HCT116 (cell line): ENCODE results near the gene JSRP1. TPM values are rescaled to one million over a fixed set of nuclear protein-coding genes. Genes with fewer than 3 reads are reported as not detected.

Experiments used
- ATAC-seq: fragments of 200-7000 bp; cut with Tn5 transposase; 2 replicates; pipeline ENCODE4 v1.9.1; 2020; ENCODE audit warnings: mild to moderate bottlenecking, moderate library complexity
- BruUV-seq: library from RNA; stranded (reverse); fragments of 400-500 nt; replicated peaks from 2 replicates; lab custom pipeline; 2021; lab: Mats Ljungman, UMichigan
- CTCF ChIA-PET: fragments of 300-600 bp; sonication (Branson Sonifier 250); formaldehyde crosslinking; loops from one replicate; lab custom pipeline; 2021; ENCODE audit warnings: antibody characterized with exemption; lab: Charles Lee
- POLR2A ChIA-PET: fragments of 300-600, 350-600 bp; sonication (Branson Sonifier 250); formaldehyde crosslinking; loops from one replicate; lab custom pipeline; 2021; ENCODE audit warnings: antibody characterized with exemption; lab: Charles Lee
- RAD21 ChIA-PET, 2 experiments: fragments of 300-600 bp; sonication (Branson Sonifier 250); formaldehyde crosslinking; loops; one replicate each; lab custom pipeline; 2023; ENCODE audit warnings: low total read pairs in 2 of 2; ENCODE audit not compliant: uncharacterized antibody in 2 of 2, unreplicated experiment in 2 of 2, low non-redundant PET in 1 of 2; lab: Charles Lee
- DNase-seq: peaks from one replicate; pipeline ENCODE4 v3.0.0-alpha.2; 2010; ENCODE audit warnings: low read depth, low spot score
- H2AFZ ChIP-seq: fragments of 200-600 bp; shearing (Covaris generic), sonication (generic); 2 replicates; pipeline ENCODE4 v1.6.1; 2017; ENCODE audit warnings: low read depth, mixed run types, mixed read lengths, antibody characterized with exemption, low read length; ENCODE audit not compliant: poor library complexity, severe bottlenecking
- H3K27ac ChIP-seq: 2 replicates; pipeline ENCODE4 v1.5.1; 2012; ENCODE audit warnings: low read depth, low read length
- H3K27me3 ChIP-seq: fragments of 200-600 bp; sonication (generic); 2 replicates; pipeline ENCODE4 v1.6.1; 2016; ENCODE audit warnings: mixed run types, low read length, mixed read lengths; ENCODE audit not compliant: insufficient read depth
- H3K36me3 ChIP-seq, 2 experiments: fragments of 200-500 bp in 1 of 2; fragments of 200-600 bp in 1 of 2; sonication (Bioruptor generic) in 1 of 2; sonication (generic) in 1 of 2; 2 replicates each; pipeline versions ENCODE4 v1.5.1 to v1.6.1; 2014 to 2016; ENCODE audit warnings: low read length in 2 of 2, inconsistent platforms in 1 of 2, mixed read lengths in 1 of 2, mixed run types in 1 of 2; ENCODE audit not compliant: insufficient read depth in 2 of 2, control insufficient read depth in 1 of 2
- H3K4me1 ChIP-seq, 2 experiments: fragments of 200-600 bp in 1 of 2; sonication (generic) in 1 of 2; 2 replicates each; pipeline versions ENCODE4 v1.5.1 to v1.6.1; 2012 to 2017; ENCODE audit warnings: low read length in 2 of 2, inconsistent platforms in 1 of 2, mild to moderate bottlenecking in 1 of 2, mixed read lengths in 1 of 2, mixed run types in 1 of 2, moderate library complexity in 1 of 2; ENCODE audit not compliant: insufficient read depth in 2 of 2, control insufficient read depth in 1 of 2
- H3K4me2 ChIP-seq: fragments of 200-600 bp; sonication (generic); 2 replicates; pipeline ENCODE4 v1.6.1; 2017; ENCODE audit warnings: mixed run types, low read length, mixed read lengths
- H3K4me3 ChIP-seq, 2 experiments: fragments of 200-600 bp in 1 of 2; sonication (generic) in 1 of 2; replicated peaks in 1 of 2; 2 replicates each; pipeline ENCODE4 v1.5.1; 2011 to 2016; ENCODE audit warnings: low read length in 2 of 2, control low read depth in 1 of 2, low read depth in 1 of 2, mild to moderate bottlenecking in 1 of 2, mixed read lengths in 1 of 2, mixed run types in 1 of 2
- H3K79me2 ChIP-seq: fragments of 200-600 bp; sonication (generic); 2 replicates; pipeline ENCODE4 v1.6.1; 2017; ENCODE audit warnings: mild to moderate bottlenecking, mixed run types, low read length, moderate library complexity, mixed read lengths; ENCODE audit not compliant: insufficient read depth
- H3K9ac ChIP-seq: fragments of 200-600 bp; sonication (generic); 2 replicates; pipeline ENCODE4 v1.6.1; 2016; ENCODE audit warnings: low read length, mixed read lengths
- H3K9me2 ChIP-seq: fragments of 200-600 bp; sonication (generic), shearing (Covaris generic); 2 replicates; pipeline ENCODE4 v1.6.1; 2017; ENCODE audit warnings: mixed run types, mild to moderate bottlenecking, moderate library complexity; ENCODE audit not compliant: insufficient read depth
- H3K9me3 ChIP-seq, 2 experiments: fragments of 200-500 bp in 1 of 2; fragments of 200-600 bp in 1 of 2; sonication (Bioruptor generic) in 1 of 2; sonication (generic) in 1 of 2; 2 replicates each; pipeline ENCODE4 v1.6.1; 2014 to 2017; ENCODE audit warnings: low read length in 2 of 2, mixed read lengths in 2 of 2, inconsistent platforms in 1 of 2, low read depth in 1 of 2, mild to moderate bottlenecking in 1 of 2, mixed run types in 1 of 2, moderate library complexity in 1 of 2; ENCODE audit not compliant: control insufficient read depth in 1 of 2, insufficient read depth in 1 of 2
- H4K20me1 ChIP-seq: fragments of 200-600 bp; sonication (generic), shearing (Covaris generic); 2 replicates; pipeline ENCODE4 v1.6.1; 2017; ENCODE audit warnings: mixed run types, mild to moderate bottlenecking, moderate library complexity; ENCODE audit not compliant: insufficient read depth
- CBX3 ChIP-seq: IDR thresholded peaks from 2 replicates; pipeline ENCODE4 v1.6.1; 2012; ENCODE audit warnings: low read depth
- EZH2 ChIP-seq: fragments of 200-600 bp; sonication (generic); IDR thresholded peaks from 2 replicates; pipeline ENCODE4 v1.6.1; 2017; ENCODE audit warnings: antibody characterized with exemption, mixed run types
- FOSL1 ChIP-seq: IDR thresholded peaks from 2 replicates; pipeline ENCODE4 v1.6.1; 2012; ENCODE audit warnings: low read depth
- JUND ChIP-seq: IDR thresholded peaks from 2 replicates; pipeline ENCODE4 v1.6.1; 2012
- intact Hi-C: fragments of 100-400 bp; cut with micrococcal nuclease; formaldehyde crosslinking; loops from 2 replicates; pipeline ENCODE4 v1.10.0; 2022
- total RNA-seq: library from RNA; stranded (reverse); gene quantifications from one replicate; pipeline ENCODE4 v1.2.1, GENCODE V29; 2021; ENCODE audit not compliant: unreplicated experiment
- TF ChIP-seq, protein P1 (sequence below), 3 experiments: fragments of 200-600 bp in 1 of 3; sonication (generic) in 1 of 3; IDR thresholded peaks in 2 of 3; conservative IDR thresholded peaks in 1 of 3; 2 replicates each; pipeline ENCODE4 v1.5.1; 2012 to 2017; ENCODE audit warnings: low read depth in 2 of 3, low read length in 2 of 3, antibody characterized with exemption in 1 of 3, borderline replicate concordance in 1 of 3, control low read depth in 1 of 3, mild to moderate bottlenecking in 1 of 3, mixed read lengths in 1 of 3, mixed run types in 1 of 3, moderate library complexity in 1 of 3; ENCODE audit not compliant: insufficient read depth in 1 of 3
- TF ChIP-seq, protein P2 (sequence below): IDR thresholded peaks from 2 replicates; pipeline ENCODE4 v1.6.1; 2011; ENCODE audit warnings: mild to moderate bottlenecking, low read length, moderate library complexity; ENCODE audit not compliant: insufficient replicate concordance; ENCODE audit errors: extremely low read depth

JSRP1 gene
- total RNA-seq, 1 experiment from 2014 or later: 0.30 TPM

- no peak overlapping the region for H2AFZ ChIP-seq
- H4K20me1 ChIP-seq: no peaks in the 10 kb centered on the region
- BruUV-seq: no TSS peak
- no peaks in the 10 kb centered on the region for H3K4me1 ChIP-seq
- no peaks in the 10 kb centered on the region for H3K9me2 ChIP-seq
- H3K27ac ChIP-seq: no peak overlapping the region
- no peak for ATAC-seq
- no peaks in the 10 kb centered on the region for H3K9me3 ChIP-seq
- no peak overlapping the region for H3K9ac ChIP-seq
- no peak for DNase-seq
- no peaks in the 10 kb centered on the region for H3K36me3 ChIP-seq
- no peaks in the 10 kb centered on the region for H3K27me3 ChIP-seq
- intact Hi-C loops: no loop called here
- no peaks in the 10 kb centered on the region for H3K79me2 ChIP-seq
- H3K4me2 ChIP-seq: no peak overlapping the region
- H3K4me3 ChIP-seq: no peak overlapping the region
- TF ChIP-seq FOSL1: no peak
- TF ChIP-seq JUND: no peak
- TF ChIP-seq, protein P1, sequence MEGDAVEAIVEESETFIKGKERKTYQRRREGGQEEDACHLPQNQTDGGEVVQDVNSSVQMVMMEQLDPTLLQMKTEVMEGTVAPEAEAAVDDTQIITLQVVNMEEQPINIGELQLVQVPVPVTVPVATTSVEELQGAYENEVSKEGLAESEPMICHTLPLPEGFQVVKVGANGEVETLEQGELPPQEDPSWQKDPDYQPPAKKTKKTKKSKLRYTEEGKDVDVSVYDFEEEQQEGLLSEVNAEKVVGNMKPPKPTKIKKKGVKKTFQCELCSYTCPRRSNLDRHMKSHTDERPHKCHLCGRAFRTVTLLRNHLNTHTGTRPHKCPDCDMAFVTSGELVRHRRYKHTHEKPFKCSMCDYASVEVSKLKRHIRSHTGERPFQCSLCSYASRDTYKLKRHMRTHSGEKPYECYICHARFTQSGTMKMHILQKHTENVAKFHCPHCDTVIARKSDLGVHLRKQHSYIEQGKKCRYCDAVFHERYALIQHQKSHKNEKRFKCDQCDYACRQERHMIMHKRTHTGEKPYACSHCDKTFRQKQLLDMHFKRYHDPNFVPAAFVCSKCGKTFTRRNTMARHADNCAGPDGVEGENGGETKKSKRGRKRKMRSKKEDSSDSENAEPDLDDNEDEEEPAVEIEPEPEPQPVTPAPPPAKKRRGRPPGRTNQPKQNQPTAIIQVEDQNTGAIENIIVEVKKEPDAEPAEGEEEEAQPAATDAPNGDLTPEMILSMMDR (IDR thresholded peaks at IDR 0.05 in 2 of 3, conservative IDR thresholded peaks at IDR 0.05 in 1 of 3; ENCODE audit: borderline replicate concordance in 1 of 3, insufficient read depth in 1 of 3, low read depth in 2 of 3, low read length in 2 of 3): no peak
- TF ChIP-seq, protein P2, sequence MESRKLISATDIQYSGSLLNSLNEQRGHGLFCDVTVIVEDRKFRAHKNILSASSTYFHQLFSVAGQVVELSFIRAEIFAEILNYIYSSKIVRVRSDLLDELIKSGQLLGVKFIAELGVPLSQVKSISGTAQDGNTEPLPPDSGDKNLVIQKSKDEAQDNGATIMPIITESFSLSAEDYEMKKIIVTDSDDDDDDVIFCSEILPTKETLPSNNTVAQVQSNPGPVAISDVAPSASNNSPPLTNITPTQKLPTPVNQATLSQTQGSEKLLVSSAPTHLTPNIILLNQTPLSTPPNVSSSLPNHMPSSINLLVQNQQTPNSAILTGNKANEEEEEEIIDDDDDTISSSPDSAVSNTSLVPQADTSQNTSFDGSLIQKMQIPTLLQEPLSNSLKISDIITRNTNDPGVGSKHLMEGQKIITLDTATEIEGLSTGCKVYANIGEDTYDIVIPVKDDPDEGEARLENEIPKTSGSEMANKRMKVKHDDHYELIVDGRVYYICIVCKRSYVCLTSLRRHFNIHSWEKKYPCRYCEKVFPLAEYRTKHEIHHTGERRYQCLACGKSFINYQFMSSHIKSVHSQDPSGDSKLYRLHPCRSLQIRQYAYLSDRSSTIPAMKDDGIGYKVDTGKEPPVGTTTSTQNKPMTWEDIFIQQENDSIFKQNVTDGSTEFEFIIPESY: no peak
- no peak for TF ChIP-seq CBX3
- no peak for TF ChIP-seq EZH2
- ChIA-PET RAD21 (no interaction called here), POLR2A (no interaction called here), CTCF (no interaction called here)
Measured at GRCh38 chr19:2288338-2288817, 32.2 kb upstream of the JSRP1 start.
